Breast epithelium (tissue), 3 donors: Measurements from ENCODE around the gene SYT15B.
"Not testable (repeated sequence)": the region's sequence is repeated elsewhere in the genome, so short reads cannot be mapped to it uniquely, and the experiment has no call there.

Source experiments
- POLR2A ChIP-seq: fragments of 450-650 bp; IDR thresholded peaks from one replicate; pipeline ENCODE4 v1.6.1; 2016; ENCODE audit warnings: antibody characterized with exemption, mild to moderate bottlenecking, moderate library complexity
- TF ChIP-seq, protein P1 (sequence below), 3 donors: fragments of 450-650 bp; IDR thresholded peaks; one replicate each; pipeline ENCODE4 v1.5.1; 2016 to 2017; ENCODE audit warnings: antibody characterized with exemption in 3 of 3, mild to moderate bottlenecking in 3 of 3, moderate library complexity in 3 of 3

DNA sequence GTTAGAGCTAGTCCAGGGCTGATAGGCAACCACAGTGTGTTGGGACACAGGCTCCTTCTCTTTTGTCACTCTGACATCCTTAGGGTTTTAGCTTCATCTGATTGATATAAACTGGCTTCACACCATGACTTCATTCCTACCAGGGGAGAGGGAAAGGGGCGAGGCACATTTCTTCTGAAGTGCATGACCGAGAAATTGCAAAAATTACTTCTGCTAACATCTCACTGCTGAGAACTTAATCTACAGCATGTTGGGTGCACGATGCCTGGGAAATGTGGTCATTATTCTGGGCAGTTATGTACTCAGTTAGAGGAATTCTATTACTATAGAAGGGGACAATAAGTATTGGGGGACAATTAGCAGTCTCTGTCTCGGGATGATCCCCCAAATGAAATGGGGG lies 16.2 kb upstream of the SYT15B start:
- not testable (repeated sequence) for TF ChIP-seq POLR2A
- TF ChIP-seq, protein P1, sequence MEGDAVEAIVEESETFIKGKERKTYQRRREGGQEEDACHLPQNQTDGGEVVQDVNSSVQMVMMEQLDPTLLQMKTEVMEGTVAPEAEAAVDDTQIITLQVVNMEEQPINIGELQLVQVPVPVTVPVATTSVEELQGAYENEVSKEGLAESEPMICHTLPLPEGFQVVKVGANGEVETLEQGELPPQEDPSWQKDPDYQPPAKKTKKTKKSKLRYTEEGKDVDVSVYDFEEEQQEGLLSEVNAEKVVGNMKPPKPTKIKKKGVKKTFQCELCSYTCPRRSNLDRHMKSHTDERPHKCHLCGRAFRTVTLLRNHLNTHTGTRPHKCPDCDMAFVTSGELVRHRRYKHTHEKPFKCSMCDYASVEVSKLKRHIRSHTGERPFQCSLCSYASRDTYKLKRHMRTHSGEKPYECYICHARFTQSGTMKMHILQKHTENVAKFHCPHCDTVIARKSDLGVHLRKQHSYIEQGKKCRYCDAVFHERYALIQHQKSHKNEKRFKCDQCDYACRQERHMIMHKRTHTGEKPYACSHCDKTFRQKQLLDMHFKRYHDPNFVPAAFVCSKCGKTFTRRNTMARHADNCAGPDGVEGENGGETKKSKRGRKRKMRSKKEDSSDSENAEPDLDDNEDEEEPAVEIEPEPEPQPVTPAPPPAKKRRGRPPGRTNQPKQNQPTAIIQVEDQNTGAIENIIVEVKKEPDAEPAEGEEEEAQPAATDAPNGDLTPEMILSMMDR (IDR thresholded peaks at IDR 0.05) = not testable (repeated sequence)
